Activated T-cell treated with anti-CD3 and anti-CD28 coated beads, Interleukin-2, amount 50 U/mL, for 1 hour (primary cell): ENCODE results near the gene SASH1.

Source experiments
- DNase-seq: peaks from one replicate; pipeline ENCODE4 v3.0.0-alpha.2; 2020

Gene SASH1

GRCh38 chr6:148342350-148343046 lies at the start of gene SASH1:
SASH1 (plus strand) TSS chr6:148342838; CDS start chr6:148343068, 230 bp downstream.
- DNase-seq: no peak

- no peak for DNase-seq
These were observed 49.2 kb upstream of the SASH1 start for GRCh38 chr6:148293181-148293995.

GRCh38 chr6:148294059-148294458 lies 48.6 kb upstream of the SASH1 start:
- DNase-seq: no peak

- DNase-seq: no peak
These were observed 47.3 kb upstream of the SASH1 start for GRCh38 chr6:148295261-148295887.

GRCh38 chr6:148296771-148297170 lies 45.9 kb upstream of the SASH1 start:
- DNase-seq: no peak

GRCh38 chr6:148298683-148299082 lies 44.0 kb upstream of the SASH1 start:
- DNase-seq: no peak

GRCh38 chr6:148303616-148304015 lies 39.0 kb upstream of the SASH1 start:
- no peak for DNase-seq

GRCh38 chr6:148304976-148305375 lies 37.7 kb upstream of the SASH1 start:
- DNase-seq: no peak

GRCh38 chr6:148306286-148306685 lies 36.4 kb upstream of the SASH1 start:
- DNase-seq: no peak

GRCh38 chr6:148307405-148307804 lies 35.2 kb upstream of the SASH1 start:
- DNase-seq: no peak

GRCh38 chr6:148309301-148309700 lies 33.3 kb upstream of the SASH1 start:
- DNase-seq: no peak

- DNase-seq: no peak
These were observed 30.5 kb upstream of the SASH1 start for GRCh38 chr6:148311966-148312669.

GRCh38 chr6:148313488-148313887 lies 29.1 kb upstream of the SASH1 start:
- DNase-seq: no peak

- DNase-seq: no peak
These were observed 26.3 kb upstream of the SASH1 start for GRCh38 chr6:148316308-148316707.

- no peak for DNase-seq
These were observed 25.6 kb upstream of the SASH1 start for GRCh38 chr6:148317051-148317450.

- no peak for DNase-seq
These were observed 24.9 kb upstream of the SASH1 start for GRCh38 chr6:148317739-148318138.

- no peak for DNase-seq
These were observed 19.9 kb upstream of the SASH1 start for GRCh38 chr6:148322704-148323103.

- DNase-seq: no peak
These were observed 19.3 kb upstream of the SASH1 start for GRCh38 chr6:148323344-148323743.

GRCh38 chr6:148324297-148324985 lies 18.2 kb upstream of the SASH1 start:
- no peak for DNase-seq

GRCh38 chr6:148325316-148326068 lies 17.1 kb upstream of the SASH1 start:
- DNase-seq: no peak

- DNase-seq: no peak
These were observed 13.6 kb upstream of the SASH1 start for GRCh38 chr6:148328876-148329555.
